Neutrophil (primary cell): ENCODE measurements around the gene MRRF.

Experiments
- H3K27ac ChIP-seq: fragments of 200-600 bp; sonication (generic); 2 replicates; pipeline ENCODE4 v1.5.1; 2016; ENCODE audit warnings: mild to moderate bottlenecking, moderate library complexity
- H3K27me3 ChIP-seq: fragments of 200-600 bp; sonication (generic); 2 replicates; pipeline ENCODE4 v1.6.0; 2016; ENCODE audit warnings: mild to moderate bottlenecking
- H3K36me3 ChIP-seq: fragments of 200-600 bp; sonication (generic); 2 replicates; pipeline ENCODE4 v1.5.1; 2017
- H3K4me1 ChIP-seq, 2 experiments: fragments of 200-600 bp in 1 of 2; sonication (generic) in 1 of 2; 1 replicate in 1 of 2; 2 replicates in 1 of 2; pipeline versions ENCODE4 v1.5.1 to v1.6.1; 2013 to 2016; ENCODE audit warnings: low read depth in 1 of 2, low read length in 1 of 2, mild to moderate bottlenecking in 1 of 2, moderate library complexity in 1 of 2; ENCODE audit not compliant: control insufficient read depth in 1 of 2, insufficient read depth in 1 of 2
- H3K4me3 ChIP-seq, 2 experiments: fragments of 200-600 bp in 1 of 2; sonication (generic) in 1 of 2; 1 replicate in 1 of 2; 2 replicates in 1 of 2; pipeline ENCODE4 v1.5.1; 2013 to 2016; ENCODE audit warnings: low read depth in 1 of 2, low read length in 1 of 2, mild to moderate bottlenecking in 1 of 2, moderate library complexity in 1 of 2
- H3K9me3 ChIP-seq: fragments of 200-600 bp; sonication (generic); 2 replicates; pipeline ENCODE4 v1.5.1; 2016
- TF ChIP-seq, protein P1 (sequence below): fragments of 200-600 bp; sonication (generic); IDR thresholded peaks from 2 replicates; pipeline ENCODE4 v1.5.1; 2016; ENCODE audit warnings: antibody characterized with exemption

Gene MRRF

DNA sequence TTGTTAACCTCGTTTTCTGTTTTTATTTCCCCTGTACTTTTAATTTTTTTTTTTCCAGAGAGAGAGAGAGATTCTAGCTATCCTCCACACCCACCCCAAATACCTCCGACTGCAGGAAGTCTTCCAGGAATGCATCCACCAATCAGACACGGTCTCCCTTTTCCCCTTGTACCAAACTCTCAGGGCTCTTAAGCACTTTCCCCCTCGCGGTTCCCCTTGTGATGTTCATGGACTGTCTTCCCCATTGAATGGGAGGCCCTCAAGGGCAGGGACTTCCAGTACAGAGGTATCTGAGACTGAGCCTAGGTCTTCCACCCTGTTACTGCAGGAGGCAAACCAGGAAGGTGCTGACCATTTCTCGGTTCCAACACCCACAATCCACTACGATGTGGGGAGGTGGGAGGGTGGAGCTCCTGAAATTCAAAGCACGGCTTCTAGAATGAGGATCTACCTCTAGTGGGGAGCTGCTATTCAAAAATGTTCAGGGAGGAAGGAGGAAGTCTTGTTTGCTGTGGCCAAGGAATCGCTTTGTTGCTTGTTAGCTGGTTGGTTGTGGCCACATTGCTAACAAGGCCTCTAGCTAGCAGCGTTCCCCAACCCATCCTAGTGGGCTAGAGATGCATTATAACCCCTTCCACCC is 68.6 kb downstream of the MRRF start:
- Histone ChIP-seq H3K4me1 (no peaks in the 10 kb centered on the region), H3K4me3 (no peak overlapping the region), H3K27ac (no peak overlapping the region), H3K36me3 (peaks cover 4% of the 10 kb centered on the region), H3K9me3 (no peaks in the 10 kb centered on the region), H3K27me3 (no peaks in the 10 kb centered on the region)
- TF ChIP-seq, protein P1, sequence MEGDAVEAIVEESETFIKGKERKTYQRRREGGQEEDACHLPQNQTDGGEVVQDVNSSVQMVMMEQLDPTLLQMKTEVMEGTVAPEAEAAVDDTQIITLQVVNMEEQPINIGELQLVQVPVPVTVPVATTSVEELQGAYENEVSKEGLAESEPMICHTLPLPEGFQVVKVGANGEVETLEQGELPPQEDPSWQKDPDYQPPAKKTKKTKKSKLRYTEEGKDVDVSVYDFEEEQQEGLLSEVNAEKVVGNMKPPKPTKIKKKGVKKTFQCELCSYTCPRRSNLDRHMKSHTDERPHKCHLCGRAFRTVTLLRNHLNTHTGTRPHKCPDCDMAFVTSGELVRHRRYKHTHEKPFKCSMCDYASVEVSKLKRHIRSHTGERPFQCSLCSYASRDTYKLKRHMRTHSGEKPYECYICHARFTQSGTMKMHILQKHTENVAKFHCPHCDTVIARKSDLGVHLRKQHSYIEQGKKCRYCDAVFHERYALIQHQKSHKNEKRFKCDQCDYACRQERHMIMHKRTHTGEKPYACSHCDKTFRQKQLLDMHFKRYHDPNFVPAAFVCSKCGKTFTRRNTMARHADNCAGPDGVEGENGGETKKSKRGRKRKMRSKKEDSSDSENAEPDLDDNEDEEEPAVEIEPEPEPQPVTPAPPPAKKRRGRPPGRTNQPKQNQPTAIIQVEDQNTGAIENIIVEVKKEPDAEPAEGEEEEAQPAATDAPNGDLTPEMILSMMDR, result no peak

DNA sequence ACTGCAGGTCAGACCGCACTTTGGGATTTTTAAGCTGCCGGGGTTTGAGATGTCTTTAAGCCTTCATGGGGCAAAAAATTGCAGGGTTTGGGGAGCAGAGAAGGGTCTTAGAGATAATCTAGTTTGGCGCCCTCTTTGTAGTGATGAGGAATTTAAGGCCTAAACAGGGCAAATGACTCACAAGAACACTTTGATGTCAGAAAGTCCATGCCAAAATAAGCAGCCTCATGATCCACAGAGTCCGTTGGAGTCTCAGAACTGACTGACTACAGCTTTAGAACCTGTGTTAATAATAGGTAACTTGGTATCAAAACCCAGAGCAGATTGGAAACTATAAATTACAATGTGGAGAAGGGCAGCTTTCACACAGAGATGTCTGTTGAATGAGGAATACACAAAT is 70.2 kb downstream of the MRRF start:
- Histone ChIP-seq H3K36me3 (peaks cover 4% of the 10 kb centered on the region), H3K4me1 (no peaks in the 10 kb centered on the region), H3K9me3 (no peaks in the 10 kb centered on the region), H3K27ac (no peak overlapping the region), H3K4me3 (no peak overlapping the region), H3K27me3 (peaks cover 7% of the 10 kb centered on the region)
- TF ChIP-seq, protein P1, result no peak

DNA sequence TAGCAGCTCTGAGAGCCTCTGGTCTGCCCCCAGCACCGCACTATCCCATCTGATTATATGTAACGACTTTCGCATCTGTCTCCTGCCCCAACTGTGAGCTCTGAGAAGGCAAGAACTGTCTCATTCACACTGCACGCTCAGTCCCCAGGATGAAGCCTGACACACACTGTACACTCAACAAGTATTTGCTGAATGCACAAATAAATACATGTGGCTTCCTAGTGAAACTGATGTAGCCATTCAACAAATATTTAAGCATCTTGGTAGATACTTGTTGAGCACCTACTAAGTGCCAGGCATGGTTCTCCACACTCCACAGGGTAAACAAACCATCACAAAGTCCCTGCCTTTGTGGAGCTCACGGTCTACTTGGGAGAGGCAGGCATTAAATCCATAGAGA is 71.5 kb downstream of the MRRF start:
- Histone ChIP-seq H3K4me1 (no peaks in the 10 kb centered on the region), H3K36me3 (no peaks in the 10 kb centered on the region), H3K27ac (no peak overlapping the region), H3K9me3 (no peaks in the 10 kb centered on the region), H3K4me3 (no peak overlapping the region), H3K27me3 (peaks cover 7% of the 10 kb centered on the region)
- TF ChIP-seq, protein P1, result no peak

DNA sequence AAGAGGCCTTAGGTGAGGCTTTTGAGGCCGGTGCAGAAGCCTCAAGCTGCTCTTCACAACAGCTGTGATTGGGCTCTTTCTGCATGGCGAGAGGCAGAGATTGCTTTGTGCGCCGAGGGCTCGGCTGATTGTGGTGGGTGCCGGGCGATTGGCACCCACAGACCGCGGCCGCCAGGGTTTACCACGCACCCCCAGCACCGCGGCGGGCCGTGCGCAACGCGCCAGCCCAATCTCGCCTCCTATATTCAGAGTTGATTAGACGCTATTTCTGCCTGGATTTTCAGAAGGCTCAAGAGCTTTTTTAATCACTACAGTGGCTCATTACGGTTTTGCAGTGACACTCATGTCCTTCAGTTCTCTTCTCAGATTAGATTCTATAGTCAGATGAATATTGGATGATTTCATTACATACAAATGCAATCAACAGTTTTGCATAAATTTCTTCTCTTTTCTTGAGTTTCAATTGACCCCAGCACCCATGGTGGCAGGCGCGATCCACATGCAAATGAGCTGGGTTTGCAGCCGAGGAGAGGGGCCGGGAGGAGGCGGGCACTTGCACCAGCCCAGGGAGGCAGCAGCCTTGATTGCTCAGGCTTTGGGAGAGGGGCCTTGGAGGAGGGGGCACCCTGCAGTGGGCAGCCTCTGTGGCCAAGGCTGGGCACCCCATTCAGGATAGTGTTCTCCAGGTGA is 72.3 kb downstream of the MRRF start:
- Histone ChIP-seq H3K27ac (no peak overlapping the region), H3K36me3 (no peaks in the 10 kb centered on the region), H3K9me3 (no peaks in the 10 kb centered on the region), H3K4me1 (no peaks in the 10 kb centered on the region), H3K27me3 (peaks cover 7% of the 10 kb centered on the region), H3K4me3 (no peak overlapping the region)
- TF ChIP-seq, protein P1, result no peak

DNA sequence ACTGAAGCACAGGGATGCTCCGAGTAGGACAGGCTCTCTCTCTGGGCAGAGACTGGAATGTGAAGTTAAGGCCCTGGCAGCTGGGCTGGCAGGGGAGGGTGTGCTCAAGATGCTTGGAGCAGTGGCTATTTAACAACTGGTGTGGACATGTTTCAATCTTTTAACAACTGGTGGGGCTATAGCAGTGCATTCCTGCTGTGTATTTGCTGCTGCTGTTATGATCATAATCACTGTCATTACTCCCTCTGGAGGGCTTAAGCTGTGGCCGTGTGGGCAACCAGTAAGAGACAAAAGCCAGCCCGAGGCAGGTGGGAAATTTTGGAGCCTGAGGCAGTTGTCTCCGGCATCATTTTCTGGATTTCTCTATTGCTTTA is 72.9 kb downstream of the MRRF start:
- no peak overlapping the region for H3K27ac ChIP-seq
- peaks cover 7% of the 10 kb centered on the region for H3K27me3 ChIP-seq
- H3K9me3 ChIP-seq, result no peaks in the 10 kb centered on the region
- H3K4me1 ChIP-seq, result no peaks in the 10 kb centered on the region
- H3K4me3 ChIP-seq, result no peak overlapping the region
- TF ChIP-seq, protein P1, result no peak
- H3K36me3 ChIP-seq, result no peaks in the 10 kb centered on the region
